ENCODE data around the gene BCAS1.

BCAS1 gene

DNA sequence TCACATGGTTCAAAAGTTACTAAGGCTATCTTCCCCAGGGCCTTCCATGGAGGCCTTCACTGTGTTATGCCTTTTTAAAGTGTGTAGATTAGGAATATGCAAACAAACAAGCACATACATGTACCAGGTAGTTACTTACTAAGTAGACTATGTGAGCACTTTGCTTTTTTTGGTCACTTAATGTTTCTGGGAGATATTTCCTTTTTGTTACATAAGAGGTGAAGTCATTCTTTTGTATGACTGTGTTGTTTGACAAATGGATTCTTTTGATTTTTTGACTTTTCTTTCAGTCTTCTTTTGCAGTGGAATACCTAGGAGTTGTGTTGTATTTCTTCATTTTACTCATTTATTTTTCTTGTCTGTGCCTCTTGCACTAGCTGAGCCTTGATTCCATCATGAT lies 39.6 kb upstream of the BCAS1 start:
- Histone ChIP-seq H3K36me3 (ENCODE audit: control insufficient read depth, insufficient read depth, low read length) (no peaks in the 10 kb centered on the region), H3K4me3 (ENCODE audit: low read depth, low read length) (no peak overlapping the region), H3K27me3 (ENCODE audit: control insufficient read depth, insufficient read depth, low read length) (no peaks in the 10 kb centered on the region), H3K4me1 (ENCODE audit: control insufficient read depth, insufficient read depth, low read length) (no peaks in the 10 kb centered on the region), H3K9ac (ENCODE audit: low read depth, low read length) (no peak overlapping the region), H3K9me3 (ENCODE audit: control insufficient read depth, insufficient read depth, low read length) (no peaks in the 10 kb centered on the region)

DNA sequence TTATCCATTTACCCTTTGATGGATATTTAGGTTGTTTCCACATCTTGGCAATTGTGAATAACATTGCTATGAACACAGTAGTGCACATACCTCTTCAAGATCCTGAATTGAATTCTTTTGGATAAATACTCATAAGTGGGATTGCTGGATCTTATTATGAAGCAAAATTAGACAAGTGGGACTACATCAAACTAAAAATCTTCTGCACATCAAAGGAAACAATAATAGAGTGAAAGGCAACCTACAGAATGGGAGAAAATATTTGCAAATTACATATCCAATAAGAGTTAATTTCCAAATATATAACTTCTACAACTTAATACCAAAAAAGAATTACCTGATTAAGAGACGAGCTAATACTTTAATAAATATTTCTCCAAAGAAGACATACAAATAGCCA lies 38.4 kb upstream of the BCAS1 start:
- Histone ChIP-seq H3K36me3 (ENCODE audit: control insufficient read depth, insufficient read depth, low read length) (no peaks in the 10 kb centered on the region), H3K4me1 (ENCODE audit: control insufficient read depth, insufficient read depth, low read length) (no peaks in the 10 kb centered on the region), H3K4me3 (ENCODE audit: low read depth, low read length) (no peak overlapping the region), H3K27me3 (ENCODE audit: control insufficient read depth, insufficient read depth, low read length) (no peaks in the 10 kb centered on the region), H3K9me3 (ENCODE audit: control insufficient read depth, insufficient read depth, low read length) (no peaks in the 10 kb centered on the region), H3K9ac (ENCODE audit: low read depth, low read length) (no peak overlapping the region)

DNA sequence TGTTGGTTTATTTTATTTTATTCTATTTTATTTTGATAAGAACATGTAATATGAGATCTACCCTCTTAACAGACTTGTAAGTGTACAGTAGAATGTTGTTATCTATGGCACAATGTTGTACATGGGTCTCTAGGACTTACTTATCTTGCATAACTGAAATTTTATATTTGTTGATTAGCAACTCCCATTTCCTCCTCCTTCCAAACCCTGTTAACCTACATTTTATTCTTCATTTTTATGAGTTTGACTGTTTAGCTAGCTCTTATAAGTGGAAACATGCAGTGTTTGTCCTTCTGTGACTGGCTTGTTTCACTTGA lies 37.9 kb upstream of the BCAS1 start:
- Histone ChIP-seq H3K4me1 (ENCODE audit: control insufficient read depth, insufficient read depth, low read length) (no peaks in the 10 kb centered on the region), H3K36me3 (ENCODE audit: control insufficient read depth, insufficient read depth, low read length) (no peaks in the 10 kb centered on the region), H3K9me3 (ENCODE audit: control insufficient read depth, insufficient read depth, low read length) (no peaks in the 10 kb centered on the region), H3K27me3 (ENCODE audit: control insufficient read depth, insufficient read depth, low read length) (no peaks in the 10 kb centered on the region), H3K9ac (ENCODE audit: low read depth, low read length) (no peak overlapping the region), H3K4me3 (ENCODE audit: low read depth, low read length) (no peak overlapping the region)

DNA sequence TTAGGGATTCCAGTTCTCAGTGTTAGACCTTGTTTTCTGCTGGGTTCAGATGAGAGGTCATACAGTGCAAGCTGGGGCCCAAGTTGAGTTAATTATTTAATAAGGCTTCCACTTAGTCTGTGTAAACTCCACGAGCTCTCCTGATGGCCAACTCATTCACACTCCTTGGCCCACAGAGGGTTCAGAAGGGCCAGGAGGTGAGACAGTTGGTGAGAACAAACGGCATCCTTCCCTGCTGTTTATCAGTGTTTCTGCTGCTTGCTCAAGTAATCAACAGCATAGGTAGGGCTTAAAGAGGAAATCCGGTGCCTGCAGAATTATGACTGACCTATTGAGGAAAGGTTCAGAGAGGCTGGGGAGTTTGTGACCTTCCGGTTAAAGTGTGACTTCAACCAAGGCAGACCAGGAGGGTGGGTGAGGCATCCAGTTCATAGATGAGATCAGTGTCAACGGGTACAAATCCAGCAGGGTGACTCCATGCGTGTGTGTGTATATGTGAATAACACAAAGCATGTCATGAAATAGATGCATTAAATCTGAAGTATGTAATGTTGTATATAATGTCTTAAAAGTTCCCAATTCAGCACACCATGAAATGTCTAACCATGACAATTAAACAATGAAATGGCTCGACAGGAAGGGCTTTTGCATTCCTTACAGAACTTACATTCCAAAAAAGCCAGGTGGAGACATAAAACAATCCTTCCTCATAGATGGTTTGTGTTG lies 37.4 kb upstream of the BCAS1 start:
- Histone ChIP-seq H3K27me3 (ENCODE audit: control insufficient read depth, insufficient read depth, low read length) (no peaks in the 10 kb centered on the region), H3K4me1 (ENCODE audit: control insufficient read depth, insufficient read depth, low read length) (no peaks in the 10 kb centered on the region)

GRCh38 chr20:54107181-54107580 lies 36.8 kb upstream of the BCAS1 start:
- Histone ChIP-seq H3K36me3 (ENCODE audit: control insufficient read depth, insufficient read depth, low read length) (no peaks in the 10 kb centered on the region), H3K9ac (ENCODE audit: low read depth, low read length) (no peak overlapping the region), H3K4me3 (ENCODE audit: low read depth, low read length) (no peak overlapping the region), H3K9me3 (ENCODE audit: control insufficient read depth, insufficient read depth, low read length) (no peaks in the 10 kb centered on the region), H3K27me3 (ENCODE audit: control insufficient read depth, insufficient read depth, low read length) (no peaks in the 10 kb centered on the region), H3K4me1 (ENCODE audit: control insufficient read depth, insufficient read depth, low read length) (no peaks in the 10 kb centered on the region)

More for the DNA sequence above, 37.4 kb upstream of the BCAS1 start:
- H3K9me3 ChIP-seq (ENCODE audit: control insufficient read depth, insufficient read depth, low read length), result no peaks in the 10 kb centered on the region
- no peaks in the 10 kb centered on the region for H3K36me3 ChIP-seq (ENCODE audit: control insufficient read depth, insufficient read depth, low read length)
- H3K4me3 ChIP-seq (ENCODE audit: low read depth, low read length), result no peak overlapping the region
- H3K9ac ChIP-seq (ENCODE audit: low read depth, low read length), result no peak overlapping the region

GRCh38 chr20:54106162-54106561 lies 35.8 kb upstream of the BCAS1 start:
- Histone ChIP-seq H3K27me3 (ENCODE audit: control insufficient read depth, insufficient read depth, low read length) (no peaks in the 10 kb centered on the region), H3K4me1 (ENCODE audit: control insufficient read depth, insufficient read depth, low read length) (no peaks in the 10 kb centered on the region), H3K4me3 (ENCODE audit: low read depth, low read length) (no peak overlapping the region), H3K36me3 (ENCODE audit: control insufficient read depth, insufficient read depth, low read length) (no peaks in the 10 kb centered on the region), H3K9me3 (ENCODE audit: control insufficient read depth, insufficient read depth, low read length) (no peaks in the 10 kb centered on the region), H3K9ac (ENCODE audit: low read depth, low read length) (no peak overlapping the region)

DNA sequence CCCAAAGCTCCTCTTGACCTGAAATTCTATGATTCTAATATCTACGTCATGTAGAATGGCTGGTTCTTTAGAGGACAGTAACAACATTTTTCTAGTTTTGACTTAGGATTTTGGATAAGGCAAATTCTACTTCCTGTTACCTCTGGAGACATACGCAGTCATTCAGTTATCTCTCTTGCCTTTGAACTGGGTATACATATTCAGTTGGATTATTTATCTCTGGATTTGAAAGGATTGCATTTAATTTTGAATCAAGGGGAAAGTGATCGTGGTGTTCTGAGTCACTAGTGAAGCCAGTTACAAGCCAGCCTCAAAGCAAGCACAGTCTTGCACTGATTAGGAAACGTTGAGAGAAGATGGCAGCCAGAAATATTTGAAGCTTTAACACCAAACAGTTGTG lies 35.3 kb upstream of the BCAS1 start:
- Histone ChIP-seq H3K4me1 (ENCODE audit: control insufficient read depth, insufficient read depth, low read length) (no peaks in the 10 kb centered on the region), H3K36me3 (ENCODE audit: control insufficient read depth, insufficient read depth, low read length) (no peaks in the 10 kb centered on the region), H3K9ac (ENCODE audit: low read depth, low read length) (no peak overlapping the region)

GRCh38 chr20:54104781-54105180 lies 34.4 kb upstream of the BCAS1 start:
- H3K27me3 ChIP-seq (ENCODE audit: control insufficient read depth, insufficient read depth, low read length), result no peaks in the 10 kb centered on the region
- H3K4me1 ChIP-seq (ENCODE audit: control insufficient read depth, insufficient read depth, low read length), result no peaks in the 10 kb centered on the region
- H3K9ac ChIP-seq (ENCODE audit: low read depth, low read length), result no peak overlapping the region
- no peak overlapping the region for H3K4me3 ChIP-seq (ENCODE audit: low read depth, low read length)
- no peaks in the 10 kb centered on the region for H3K9me3 ChIP-seq (ENCODE audit: control insufficient read depth, insufficient read depth, low read length)
- H3K36me3 ChIP-seq (ENCODE audit: control insufficient read depth, insufficient read depth, low read length), result no peaks in the 10 kb centered on the region

More for the DNA sequence above, 35.3 kb upstream of the BCAS1 start:
- no peaks in the 10 kb centered on the region for H3K27me3 ChIP-seq (ENCODE audit: control insufficient read depth, insufficient read depth, low read length)
- H3K4me3 ChIP-seq (ENCODE audit: low read depth, low read length), result no peak overlapping the region
- H3K9me3 ChIP-seq (ENCODE audit: control insufficient read depth, insufficient read depth, low read length), result no peaks in the 10 kb centered on the region

- H3K27me3 ChIP-seq (ENCODE audit: control insufficient read depth, insufficient read depth, low read length), result no peaks in the 10 kb centered on the region
- H3K9ac ChIP-seq (ENCODE audit: low read depth, low read length), result no peak overlapping the region
- no peaks in the 10 kb centered on the region for H3K4me1 ChIP-seq (ENCODE audit: control insufficient read depth, insufficient read depth, low read length)
- no peaks in the 10 kb centered on the region for H3K9me3 ChIP-seq (ENCODE audit: control insufficient read depth, insufficient read depth, low read length)
- H3K36me3 ChIP-seq (ENCODE audit: control insufficient read depth, insufficient read depth, low read length), result no peaks in the 10 kb centered on the region
- no peak overlapping the region for H3K4me3 ChIP-seq (ENCODE audit: low read depth, low read length)
These were observed 33.6 kb upstream of the BCAS1 start for GRCh38 chr20:54103762-54104600.

- H3K9me3 ChIP-seq (ENCODE audit: control insufficient read depth, insufficient read depth, low read length), result no peaks in the 10 kb centered on the region
- H3K4me1 ChIP-seq (ENCODE audit: control insufficient read depth, insufficient read depth, low read length), result no peaks in the 10 kb centered on the region
- H3K9ac ChIP-seq (ENCODE audit: low read depth, low read length), result no peak overlapping the region
These were observed 32.8 kb upstream of the BCAS1 start for GRCh38 chr20:54103067-54103761.

GRCh38 chr20:54102543-54102942 lies 32.1 kb upstream of the BCAS1 start:
- H3K4me3 ChIP-seq (ENCODE audit: low read depth, low read length), result no peak overlapping the region
- no peaks in the 10 kb centered on the region for H3K36me3 ChIP-seq (ENCODE audit: control insufficient read depth, insufficient read depth, low read length)
- H3K9me3 ChIP-seq (ENCODE audit: control insufficient read depth, insufficient read depth, low read length), result no peaks in the 10 kb centered on the region
- H3K4me1 ChIP-seq (ENCODE audit: control insufficient read depth, insufficient read depth, low read length), result no peaks in the 10 kb centered on the region
- H3K27me3 ChIP-seq (ENCODE audit: control insufficient read depth, insufficient read depth, low read length), result no peaks in the 10 kb centered on the region
- H3K9ac ChIP-seq (ENCODE audit: low read depth, low read length), result no peak overlapping the region

More at GRCh38 chr20:54103067-54103761, 32.8 kb upstream of the BCAS1 start:
- no peaks in the 10 kb centered on the region for H3K36me3 ChIP-seq (ENCODE audit: control insufficient read depth, insufficient read depth, low read length)
- H3K4me3 ChIP-seq (ENCODE audit: low read depth, low read length), result no peak overlapping the region
- no peaks in the 10 kb centered on the region for H3K27me3 ChIP-seq (ENCODE audit: control insufficient read depth, insufficient read depth, low read length)
